HG02623 (cell line): ENCODE data around the gene RNF183.
"Not testable (repeated sequence)": the region's sequence is repeated elsewhere in the genome, so short reads cannot be mapped to it uniquely, and the experiment has no call there.

ENCODE experiments used
- ATAC-seq: cut with Tn5 transposase; IDR thresholded peaks from one replicate; pipeline ENCODE4 v1.9.1; 2021; ENCODE audit warnings: moderate library complexity; ENCODE audit not compliant: unreplicated experiment

RNF183 gene

DNA sequence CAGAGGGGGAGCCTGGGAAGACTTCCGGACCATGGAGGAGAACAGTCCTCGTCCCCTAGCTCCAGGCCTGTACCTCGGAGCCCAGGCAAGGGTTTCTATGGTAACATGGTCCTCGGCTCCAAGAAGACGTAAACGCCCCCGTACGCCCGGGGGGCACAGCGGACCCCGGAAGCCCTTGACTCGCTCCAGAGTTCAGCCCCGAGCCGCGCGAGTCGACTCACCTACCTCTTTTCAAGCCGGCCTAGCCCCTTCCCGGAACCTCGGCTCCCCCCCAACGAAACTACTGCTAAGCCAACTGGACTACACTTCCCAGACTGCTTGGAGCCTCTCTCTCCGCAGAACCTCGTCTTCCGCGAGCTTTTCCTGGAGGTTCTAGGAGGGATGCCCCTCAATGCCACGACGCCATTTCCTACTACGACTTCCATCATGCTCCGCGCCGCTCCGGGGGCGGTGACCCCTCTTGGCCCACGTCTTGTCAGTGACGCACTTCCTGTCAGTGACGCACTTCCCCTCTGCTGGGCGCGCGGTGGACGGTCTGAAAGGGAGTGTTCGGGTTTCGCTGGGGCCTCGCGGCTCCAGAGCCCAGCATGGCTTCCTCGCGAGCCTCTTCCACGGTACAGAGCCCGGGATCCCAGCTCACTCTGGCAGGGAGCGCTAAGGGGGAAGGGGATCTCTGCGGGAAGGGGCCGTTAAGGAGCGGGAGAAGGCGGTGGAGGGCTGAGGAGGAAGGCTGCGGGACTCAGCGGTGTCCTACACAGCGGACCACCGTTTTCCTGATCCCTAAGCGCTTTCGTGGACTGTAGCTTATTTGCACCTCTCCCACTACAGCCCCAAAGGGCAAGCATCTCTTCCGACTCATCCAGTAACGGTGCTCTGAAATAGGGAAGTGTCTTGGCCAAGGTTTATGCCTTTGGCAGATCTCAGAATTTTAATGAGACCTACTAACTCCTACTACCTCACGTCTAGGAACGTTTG is 27.7 kb downstream of the RNF183 start, which contains the start of the genes CDC26 and PRPF4:
Gene CDC26 (minus strand): TSS at position 416 of the 975 bp plus-strand sequence. CDS start 3,065 bp downstream, outside the sequence.
Gene PRPF4 (plus strand): TSS at position 502 of the 975 bp plus-strand sequence. CDS start 86 bp downstream, at position 588.
- peak; percentile 97 for ATAC-seq

DNA sequence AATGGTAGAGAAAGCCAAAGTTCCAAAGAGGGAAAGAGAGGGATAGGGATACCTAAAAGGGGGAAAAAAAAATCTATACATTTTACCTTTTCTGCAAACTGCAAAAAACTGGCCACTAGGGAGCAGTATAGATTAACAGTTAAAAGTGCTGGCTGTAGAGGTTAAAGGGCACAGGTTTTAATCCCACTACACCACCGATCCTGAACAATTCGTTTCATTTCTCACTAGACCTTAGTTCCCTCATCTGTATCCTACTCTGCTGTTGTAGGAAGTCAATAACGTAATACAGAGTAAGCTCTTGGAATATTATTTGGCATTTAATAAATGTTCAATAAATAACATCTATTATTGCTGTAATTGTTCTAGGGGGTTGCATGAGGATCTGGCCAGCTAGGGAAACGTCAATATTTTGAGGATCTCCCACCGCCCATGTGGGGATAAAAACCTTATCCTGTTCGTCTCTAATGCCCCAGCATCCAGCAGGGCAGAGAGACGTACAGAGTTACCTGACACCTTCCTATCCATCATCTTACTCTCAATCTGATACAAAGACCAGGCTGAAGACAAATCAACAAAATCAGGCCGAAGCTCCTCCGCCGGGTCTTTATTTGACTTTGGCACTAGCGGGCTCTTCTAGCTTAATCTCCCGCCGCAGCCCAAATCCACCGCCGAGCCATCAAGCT is 28.6 kb downstream of the RNF183 start:
- ATAC-seq, result no peak

DNA sequence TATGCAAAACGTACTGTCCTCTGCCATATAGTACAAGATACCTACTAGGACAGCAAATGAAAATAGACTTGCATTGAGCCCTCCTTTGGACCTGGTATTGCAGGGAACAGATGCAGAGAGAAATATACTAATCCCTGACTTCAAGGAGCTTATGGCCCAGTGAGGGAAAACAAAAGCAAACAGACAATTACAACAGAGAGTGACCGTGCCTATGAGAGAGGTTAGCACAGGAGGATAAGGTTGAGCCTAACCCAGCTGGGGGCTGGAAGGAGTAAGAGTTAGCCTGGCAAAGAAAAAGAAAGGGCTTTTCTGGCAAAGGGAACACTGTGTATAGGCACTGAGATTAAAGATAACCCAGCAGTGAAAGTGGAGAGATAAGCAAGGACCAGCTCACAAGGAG is 33.3 kb downstream of the RNF183 start:
- ATAC-seq, result no peak

DNA sequence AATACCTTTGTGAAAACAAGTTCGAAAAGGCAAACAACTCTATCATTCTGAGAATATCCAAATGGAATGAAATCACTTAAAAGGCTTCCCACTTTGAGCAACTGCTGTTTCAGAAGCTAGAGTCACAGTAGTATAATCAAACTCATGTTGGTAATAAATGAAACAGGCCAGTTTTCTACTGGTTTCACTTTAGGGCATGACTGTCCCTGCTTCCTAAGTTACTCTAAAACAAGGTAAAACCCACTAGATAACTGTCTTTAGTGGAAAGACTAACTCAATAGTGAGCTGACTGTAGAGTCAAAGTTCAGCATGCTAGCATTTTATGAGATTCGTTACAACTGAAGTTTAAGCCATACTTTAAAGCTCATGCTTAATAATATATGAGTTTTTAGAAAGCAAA is 33.8 kb downstream of the RNF183 start:
- no peak for ATAC-seq

DNA sequence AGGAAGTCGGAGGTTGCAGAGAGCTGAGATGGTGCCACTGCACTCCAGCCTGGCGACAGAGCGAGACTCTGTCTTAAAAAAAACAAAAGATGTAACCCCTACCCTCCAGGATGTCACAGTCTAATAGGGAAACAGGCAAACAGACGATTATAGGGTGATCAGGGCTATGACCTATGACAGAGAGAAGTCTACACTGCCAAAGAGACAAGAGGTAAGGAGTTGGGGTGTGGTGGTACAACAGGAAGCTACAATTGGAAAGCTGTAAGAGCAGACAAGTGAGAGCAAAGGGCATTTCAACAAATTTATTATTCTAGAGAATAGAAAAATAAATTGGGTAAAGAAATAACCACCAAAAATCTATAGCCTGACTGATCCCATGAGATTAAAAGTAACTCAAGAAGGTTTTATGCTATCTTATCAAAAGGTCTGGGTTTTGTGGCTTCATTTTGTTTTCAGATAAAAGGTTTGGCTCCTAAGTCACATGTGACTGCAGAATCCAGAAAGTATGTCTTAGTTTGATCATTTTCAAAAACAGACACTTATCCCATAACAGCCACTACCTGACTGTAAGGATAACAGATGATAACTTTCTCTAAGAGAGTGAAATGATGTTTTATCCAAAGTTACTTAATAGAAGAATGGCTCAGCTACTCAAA is 35.1 kb downstream of the RNF183 start:
- no peak for ATAC-seq

DNA sequence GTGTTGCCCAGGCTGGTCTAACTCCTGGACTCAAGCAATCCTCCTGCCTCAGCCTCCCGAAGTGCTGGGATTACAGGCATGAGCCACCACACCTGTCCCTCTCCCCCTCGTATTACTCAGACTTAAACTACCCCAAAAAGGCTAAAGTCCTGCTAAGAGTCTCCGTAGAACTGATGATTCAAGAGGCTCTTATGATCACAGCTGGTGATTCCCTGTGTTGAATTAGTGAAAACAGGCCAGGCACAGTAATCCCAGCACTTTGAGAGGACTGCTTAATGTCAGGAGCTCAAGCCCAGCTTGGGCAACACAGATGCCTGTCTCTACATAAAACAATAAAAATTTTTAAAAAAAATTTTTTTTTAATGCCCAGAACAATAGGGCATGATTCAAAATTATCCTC is 37.0 kb downstream of the RNF183 start:
- no peak for ATAC-seq

DNA sequence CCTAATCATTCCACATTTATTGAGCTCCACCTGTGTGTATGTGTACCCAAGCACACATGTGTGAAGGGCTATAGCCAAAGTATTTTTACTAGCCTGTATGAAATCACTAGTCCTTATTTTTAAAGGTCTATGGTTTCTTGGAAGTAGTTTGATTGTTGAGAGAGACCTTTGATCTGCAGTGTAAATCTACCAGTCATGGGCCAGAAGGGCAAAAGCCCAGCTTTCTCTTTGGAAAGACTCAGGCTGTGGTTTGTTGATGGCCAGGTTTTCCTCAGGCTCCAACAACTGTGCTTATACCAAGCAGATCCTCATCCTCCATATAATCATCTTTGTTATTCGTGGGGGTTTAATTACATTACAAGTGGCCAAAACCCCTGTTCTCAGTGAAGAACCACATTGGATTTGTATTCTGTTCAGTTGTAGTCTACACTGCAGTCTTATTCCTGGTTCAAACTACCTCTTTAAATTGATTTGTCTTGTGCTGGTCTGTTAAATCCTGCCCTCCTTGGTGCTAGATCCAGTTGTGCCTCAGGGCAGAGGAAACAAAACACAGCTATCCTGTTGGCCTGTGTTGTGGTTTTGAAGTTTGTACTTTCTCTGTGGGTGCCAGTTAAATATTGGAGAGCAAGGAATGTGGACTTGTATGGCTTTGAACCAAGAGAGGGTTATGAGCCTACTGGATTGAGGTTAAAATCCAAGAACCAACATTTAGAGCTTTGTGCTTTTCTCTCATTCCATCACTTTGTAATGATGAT is 41.1 kb downstream of the RNF183 start:
- ATAC-seq, result no peak

DNA sequence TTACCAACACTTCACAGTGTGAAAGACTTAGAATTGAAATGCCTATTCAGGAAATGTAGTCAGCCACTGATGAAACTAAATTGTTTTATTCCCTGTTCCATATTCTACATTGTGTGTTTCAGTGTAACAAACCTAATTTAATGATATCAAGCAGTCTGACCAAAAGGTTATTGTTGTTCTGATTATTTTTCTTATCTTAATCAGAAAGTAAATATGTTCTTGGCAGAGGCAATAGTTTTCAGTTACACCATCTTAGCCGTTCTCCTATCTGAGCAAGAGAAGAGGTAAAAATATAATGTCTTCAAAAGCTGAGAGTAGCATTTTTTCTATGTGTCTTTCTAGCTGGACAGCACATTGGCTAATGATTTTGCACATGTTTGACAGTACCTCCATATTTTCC is 44.9 kb downstream of the RNF183 start:
- ATAC-seq, result no peak

DNA sequence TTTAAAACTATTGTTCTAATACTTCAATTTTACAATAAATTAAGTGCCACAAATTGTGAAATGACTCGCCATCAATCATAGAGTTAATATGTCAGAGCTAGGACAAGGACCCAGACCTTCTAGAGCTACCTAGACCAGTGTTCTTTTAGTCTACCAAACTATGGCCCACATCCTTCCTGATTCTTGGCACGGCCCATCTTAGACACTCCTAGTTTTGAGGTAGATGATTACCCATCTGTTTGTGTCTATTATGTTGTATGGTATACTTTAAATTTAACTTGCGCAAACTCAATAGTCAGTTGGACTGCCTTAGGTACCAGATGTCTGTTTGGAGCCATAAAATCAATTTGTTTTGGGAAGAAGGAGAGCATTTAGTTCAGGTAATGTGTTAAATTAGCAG is 45.3 kb downstream of the RNF183 start:
- no peak for ATAC-seq

DNA sequence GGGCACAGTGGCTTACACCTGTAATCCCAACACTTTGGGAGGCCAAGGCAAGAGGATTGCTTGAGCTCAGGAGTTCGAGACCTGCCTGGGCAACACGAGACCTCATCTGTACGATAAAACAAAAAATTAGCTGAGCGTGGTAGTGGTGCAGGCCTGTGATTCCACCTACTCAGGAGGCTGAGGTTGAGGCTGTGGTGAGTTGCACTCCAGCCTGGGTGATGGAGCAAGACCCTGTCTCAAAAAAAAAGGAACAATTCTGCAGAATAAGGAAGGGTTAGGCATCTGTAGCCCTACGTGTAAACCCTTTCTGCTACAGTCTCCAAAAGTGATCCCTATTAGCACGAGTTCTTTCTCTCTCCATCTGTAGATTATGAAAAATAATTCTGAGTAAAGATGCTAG is 47.7 kb downstream of the RNF183 start:
- no peak for ATAC-seq

DNA sequence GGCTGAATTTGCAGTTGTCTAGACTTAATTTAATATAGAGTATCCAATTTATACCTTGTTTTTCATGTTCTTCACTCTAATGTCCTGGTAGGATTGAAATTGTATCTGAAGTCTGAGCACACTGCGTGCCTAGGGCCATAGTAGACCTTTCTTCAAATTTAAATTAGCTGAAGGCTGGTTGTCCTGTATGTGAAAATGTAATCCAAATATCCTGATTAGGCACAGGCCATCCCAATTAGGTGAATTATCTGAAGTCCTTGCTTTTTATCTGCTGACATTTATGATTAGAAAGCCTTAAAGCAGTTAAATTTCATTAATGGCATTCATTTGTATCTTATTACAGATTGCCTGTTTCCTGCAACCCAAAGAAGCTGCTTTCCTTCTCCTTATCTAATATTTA is 48.2 kb downstream of the RNF183 start:
- no peak for ATAC-seq

DNA sequence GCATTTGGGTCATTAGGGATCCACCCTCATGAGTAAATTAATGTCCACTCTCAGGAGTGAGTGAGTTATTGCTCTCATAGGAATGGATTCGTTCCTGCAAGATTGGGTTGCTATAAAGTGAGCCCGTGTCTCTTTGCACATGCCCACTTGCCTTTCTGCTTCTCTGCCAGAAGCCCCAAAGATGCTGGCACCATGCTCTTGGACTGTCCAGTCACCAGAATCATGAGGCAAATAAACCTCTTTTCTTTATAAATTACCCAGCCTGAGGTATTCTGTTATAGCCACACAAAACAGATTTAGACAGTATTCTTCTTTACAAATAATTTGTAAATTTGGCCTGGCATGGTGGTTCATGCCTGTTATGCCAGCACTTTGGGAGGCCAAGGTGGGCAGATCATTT is 52.4 kb downstream of the RNF183 start:
- ATAC-seq, result no peak

DNA sequence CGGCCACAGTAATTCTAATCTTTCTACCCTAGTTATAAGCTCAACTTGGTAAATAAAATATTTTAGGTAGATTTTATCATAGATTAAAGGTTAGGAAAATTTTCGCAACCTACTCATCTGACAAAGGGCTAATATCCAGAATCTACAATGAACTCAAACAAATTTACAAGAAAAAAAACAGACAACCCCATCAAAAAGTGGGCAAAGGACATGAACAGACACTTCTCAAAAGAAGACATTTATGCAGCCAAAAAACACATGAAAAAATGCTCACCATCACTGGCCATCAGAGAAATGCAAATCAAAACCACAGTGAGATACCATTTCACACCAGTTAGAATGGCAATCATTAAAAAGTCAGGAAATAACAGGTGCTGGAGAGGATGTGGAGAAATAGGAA is 53.5 kb downstream of the RNF183 start:
- ATAC-seq, result not testable (repeated sequence)

DNA sequence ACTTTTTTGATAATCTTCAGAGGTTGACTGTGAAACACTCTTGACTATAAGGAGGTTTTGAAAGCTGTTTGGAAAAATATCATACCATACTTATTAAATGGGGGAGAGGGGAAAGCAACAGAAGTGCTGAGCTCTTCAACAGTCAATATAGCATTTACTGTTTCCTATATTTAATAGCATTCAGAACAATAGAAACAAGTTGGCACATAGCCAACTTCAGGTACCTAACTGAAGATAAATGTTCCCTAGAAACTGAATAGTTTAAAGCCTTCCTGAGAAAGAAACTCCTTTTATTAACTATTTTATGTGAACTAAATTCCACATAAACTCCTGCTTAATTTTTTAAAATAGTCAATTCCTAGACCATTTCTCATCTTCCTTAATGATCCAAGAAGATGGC is 55.5 kb downstream of the RNF183 start:
- no peak for ATAC-seq
